Sigmoid colon (tissue), 4 donors: Measurements from ENCODE around the gene TMEM45B.

ENCODE experiments used
- CTCF ChIP-seq, 4 experiments: fragments of 450-650 bp in 3 of 4; fragments of 200-600 bp in 1 of 4; IDR thresholded peaks; one replicate each; pipeline ENCODE4 v1.5.1; 2016 to 2019; ENCODE audit warnings: antibody characterized with exemption in 4 of 4, mild to moderate bottlenecking in 3 of 4, moderate library complexity in 2 of 4
- EP300 ChIP-seq, 4 donors: sonication (generic); formaldehyde crosslinking; IDR thresholded peaks; one replicate each; pipeline ENCODE4 v1.6.1; 2017; ENCODE audit warnings: antibody characterized with exemption in 4 of 4
- POLR2A ChIP-seq, 2 donors: fragments of 450-650 bp; IDR thresholded peaks; one replicate each; pipeline ENCODE4 v1.6.1; 2016; ENCODE audit warnings: antibody characterized with exemption in 2 of 2, mild to moderate bottlenecking in 2 of 2, moderate library complexity in 2 of 2
- POLR2AphosphoS5 ChIP-seq, 4 donors: sonication (generic); formaldehyde crosslinking; IDR thresholded peaks; one replicate each; pipeline ENCODE4 v1.6.1; 2017; ENCODE audit warnings: antibody characterized with exemption in 4 of 4

- TF ChIP-seq CTCF (IDR thresholded peaks at IDR 0.05) (no peak), EP300 (IDR thresholded peaks at IDR 0.05) (no peak), POLR2AphosphoS5 (IDR thresholded peaks at IDR 0.05) (no peak), POLR2A (IDR thresholded peaks at IDR 0.05) (no peak)
Measured at GRCh38 chr11:129770993-129771392, 44.7 kb upstream of the TMEM45B start.
